GM19099 (cell line): Measurements from ENCODE around the gene PINLYP.
A peak's percentile ranks its signal among the peaks of the same experiment; 100 is the strongest.

Source experiments
- POLR2A ChIP-seq: IDR thresholded peaks from 3 replicates; pipeline ENCODE4 v1.6.1; 2011; ENCODE audit warnings: low read depth; ENCODE audit not compliant: insufficient read length; ENCODE audit errors: extremely low read depth

PINLYP gene

DNA sequence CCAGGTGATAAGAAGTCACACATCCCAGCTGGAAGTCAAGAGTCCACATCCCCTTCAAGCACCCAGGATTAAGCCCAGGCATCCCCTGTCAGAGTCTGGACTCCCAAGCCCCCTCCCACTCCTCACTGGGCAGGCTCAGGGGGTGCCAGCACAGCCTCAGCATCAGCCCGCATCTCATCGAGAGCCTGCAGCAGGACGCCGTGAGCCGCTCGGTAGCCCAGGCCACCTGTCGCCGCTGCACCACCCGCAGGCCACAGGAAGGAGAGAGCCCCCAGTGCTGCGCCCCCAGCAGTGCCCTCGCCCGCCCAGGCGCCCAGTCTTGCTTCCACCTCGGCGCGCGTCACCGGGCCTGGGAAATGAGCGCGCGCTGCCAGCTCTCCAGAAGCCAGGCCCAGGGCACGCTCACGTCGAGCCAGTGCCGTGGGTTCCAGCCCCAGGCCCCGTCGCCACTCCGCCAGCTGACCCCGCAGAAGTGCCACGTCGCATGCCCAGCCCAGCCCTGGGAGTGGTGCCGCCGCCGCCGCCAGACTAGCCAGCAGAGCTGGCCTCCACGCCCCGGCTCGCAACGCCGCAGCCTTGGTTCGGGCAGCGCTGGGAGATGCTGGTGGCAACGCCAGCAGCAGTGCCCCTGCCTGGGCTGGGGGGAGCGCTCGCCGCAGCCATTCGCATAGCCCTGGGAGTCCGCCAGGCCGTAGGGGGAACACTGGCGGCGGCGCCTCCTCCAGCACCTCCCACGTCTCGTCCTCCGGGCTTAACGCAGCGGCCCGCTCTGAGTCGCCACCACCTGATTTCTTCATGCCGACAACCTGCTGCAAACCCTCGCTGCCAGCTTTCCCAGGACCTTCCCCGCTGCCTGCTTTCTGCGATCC, 16.5 kb downstream of the PINLYP start:
- no peak for TF ChIP-seq POLR2A

DNA sequence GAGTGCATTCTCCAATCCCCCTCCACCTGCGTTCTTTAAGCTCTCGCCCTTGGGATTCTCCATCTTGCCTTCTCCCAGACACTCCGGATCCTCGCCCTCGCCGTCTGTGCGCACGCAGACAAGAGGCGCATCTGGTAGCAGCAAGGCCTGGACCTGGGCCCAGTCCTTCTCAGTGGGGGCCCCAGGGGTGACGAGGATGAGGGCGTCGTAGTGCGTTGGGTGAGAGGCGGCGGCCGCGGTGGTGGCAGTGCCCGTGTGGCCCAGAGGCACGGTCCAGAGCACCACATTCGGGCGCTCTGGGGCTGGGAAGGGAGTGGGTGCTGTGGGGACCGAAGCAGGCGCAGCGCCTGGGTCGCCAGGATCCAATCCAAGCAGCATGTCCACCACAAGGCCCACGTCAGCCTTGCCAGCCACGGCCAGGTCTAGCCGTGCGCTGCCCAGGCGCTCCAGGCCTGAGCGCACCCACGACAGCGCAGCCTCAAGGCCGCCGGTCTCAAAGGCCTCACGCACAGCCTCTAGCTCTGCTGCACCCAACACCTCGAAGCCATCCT, 17.3 kb downstream of the PINLYP start:
- no peak for TF ChIP-seq POLR2A

GRCh38 chr19:43594081-43594697, 18.6 kb downstream of the PINLYP start:
- no peak for TF ChIP-seq POLR2A

- TF ChIP-seq POLR2A = peak; percentile 27
These were observed 19.4 kb downstream of the PINLYP start for GRCh38 chr19:43594710-43595604.

GRCh38 chr19:43595605-43595998, 20.0 kb downstream of the PINLYP start:
- no peak for TF ChIP-seq POLR2A

- peak; percentile 72 for TF ChIP-seq POLR2A
These were observed 20.6 kb downstream of the PINLYP start, which contains the start of the genes IRGQ and ZNF576 for GRCh38 chr19:43595999-43596841. Gene IRGQ, minus strand, starts transcription at chr19:43596134. Its CDS starts 796 bp downstream, at chr19:43595338. Gene ZNF576, plus strand, starts transcription at chr19:43596595. Its CDS starts 514 bp downstream, at chr19:43597109.

DNA sequence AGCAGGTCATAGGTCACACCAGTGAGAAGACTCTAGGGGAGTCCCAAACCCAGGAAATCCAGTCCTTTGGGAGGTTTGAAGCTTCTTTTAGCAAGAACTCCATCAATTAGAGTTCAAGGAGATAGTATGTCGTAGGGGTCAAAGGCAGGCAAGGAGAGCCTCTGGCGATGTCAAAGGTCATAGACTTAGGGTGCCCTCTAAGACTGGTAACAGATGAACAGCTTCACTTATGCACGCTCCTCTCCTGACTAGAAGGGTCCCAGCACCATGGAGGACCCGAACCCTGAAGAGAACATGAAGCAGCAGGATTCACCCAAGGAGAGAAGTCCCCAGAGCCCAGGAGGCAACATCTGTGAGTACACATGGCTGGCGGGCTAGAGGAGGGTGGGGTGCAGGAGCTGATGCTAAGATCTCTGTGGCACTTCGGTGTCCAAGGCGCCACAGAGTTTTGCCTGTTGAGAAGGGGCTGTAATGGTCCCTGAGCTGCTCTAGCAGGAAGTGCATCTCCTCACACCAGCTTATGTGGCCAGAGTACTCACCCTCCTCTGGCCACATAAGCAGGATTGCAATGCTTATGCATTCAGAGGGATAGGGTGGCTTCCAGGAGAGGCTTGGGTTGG, 21.4 kb downstream of the PINLYP start:
- no peak for TF ChIP-seq POLR2A

DNA sequence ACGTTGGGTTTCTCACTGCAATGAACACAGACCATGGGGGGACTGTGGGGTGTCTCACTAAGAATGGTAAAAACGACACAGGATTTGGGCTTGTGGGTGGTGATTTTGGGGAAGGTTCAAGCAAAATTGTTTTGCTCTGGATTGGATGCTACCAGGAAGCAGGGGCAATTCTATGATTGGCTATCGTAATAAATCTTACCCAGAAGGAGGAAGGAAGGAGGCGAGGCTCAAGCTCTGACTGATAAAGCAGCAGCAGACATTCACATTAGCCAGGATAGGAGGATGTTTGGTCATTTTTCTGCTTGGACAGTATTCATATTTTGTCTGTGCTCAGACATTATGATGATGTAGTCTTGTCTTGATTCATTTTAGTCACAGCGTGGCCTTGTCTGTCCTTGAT, 22.3 kb downstream of the PINLYP start:
- no peak for TF ChIP-seq POLR2A

- no peak for TF ChIP-seq POLR2A
These were observed 23.0 kb downstream of the PINLYP start for GRCh38 chr19:43598445-43599240.

- no peak for TF ChIP-seq POLR2A
These were observed 24.2 kb downstream of the PINLYP start for GRCh38 chr19:43599635-43600295.

DNA sequence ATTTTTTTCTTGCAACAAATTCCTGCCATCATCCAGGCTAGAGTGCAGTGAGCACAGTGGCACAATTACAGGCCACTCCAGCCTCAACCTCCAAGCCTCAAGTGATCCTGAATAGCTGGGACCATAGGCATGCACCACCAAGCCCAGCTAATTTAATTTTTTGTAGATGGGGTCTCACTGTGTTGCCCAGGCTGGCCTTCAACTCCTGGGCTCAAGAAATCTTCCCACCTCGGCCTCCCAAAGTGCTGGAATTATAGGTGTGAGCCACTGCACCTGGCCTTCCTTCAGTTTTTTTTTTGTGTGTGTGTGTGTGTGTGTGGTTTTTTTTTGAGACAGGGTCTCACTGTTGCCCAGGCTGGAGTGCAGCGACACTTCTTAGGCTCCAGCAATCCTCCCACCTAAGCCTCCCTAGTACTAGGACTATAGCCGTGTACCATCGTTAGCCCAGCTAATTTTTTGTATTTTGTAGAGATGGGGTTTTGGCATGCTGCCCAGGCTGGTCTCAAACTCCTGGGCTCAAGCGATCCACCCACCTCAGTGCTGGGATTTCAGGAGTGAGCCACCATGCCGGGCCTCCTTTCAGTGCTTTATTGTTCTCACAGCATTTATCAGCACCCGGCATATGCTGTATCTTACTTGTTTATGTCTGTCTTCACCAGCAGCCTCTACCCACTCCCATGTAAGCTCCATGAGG, 30.4 kb downstream of the PINLYP start:
- TF ChIP-seq POLR2A = no peak
